MCF 10A (cell line): ENCODE data around the gene GLRA2. TPM values are rescaled to one million over a fixed set of nuclear protein-coding genes. Genes with fewer than 3 reads are reported as not detected.

Experiments
- BruUV-seq: library from RNA; stranded (reverse); fragments of 400-500 nt; replicated peaks from 2 replicates; lab custom pipeline; 2021; lab: Mats Ljungman, UMichigan
- CTCF ChIA-PET: fragments of 300-600 bp; sonication (Branson Sonifier 250); formaldehyde crosslinking; extraction: SDS; loops from one replicate; lab custom pipeline; 2021; ENCODE audit warnings: antibody characterized with exemption, inconsistent platforms; lab: Yijun Ruan, JAX
- POLR2A ChIA-PET: fragments of 300-600, 350-650 bp; sonication (Branson Sonifier 250); formaldehyde crosslinking; extraction: SDS; loops from one replicate; lab custom pipeline; 2020; ENCODE audit warnings: antibody characterized with exemption, inconsistent platforms; lab: Yijun Ruan, JAX
- DNase-seq: peaks from one replicate; pipeline ENCODE4 v3.0.0-alpha.2; 2018; ENCODE audit not compliant: unreplicated experiment
- H3K27ac Mint-ChIP-seq: one replicate; pipeline ENCODE4 v1.8.0; 2022; ENCODE audit warnings: mild to moderate bottlenecking, low read depth, mixed read lengths; ENCODE audit not compliant: unreplicated experiment
- H3K27me3 Mint-ChIP-seq: one replicate; pipeline ENCODE4 v1.8.0; 2022; ENCODE audit warnings: mixed read lengths; ENCODE audit not compliant: insufficient read depth, unreplicated experiment
- H3K36me3 Mint-ChIP-seq: one replicate; pipeline ENCODE4 v1.8.0; 2022; ENCODE audit warnings: mild to moderate bottlenecking, moderate library complexity, mixed read lengths; ENCODE audit not compliant: insufficient read depth, unreplicated experiment
- H3K4me1 Mint-ChIP-seq: one replicate; pipeline ENCODE4 v1.8.0; 2022; ENCODE audit warnings: mixed read lengths; ENCODE audit not compliant: insufficient read depth, unreplicated experiment
- H3K4me3 Mint-ChIP-seq: one replicate; pipeline ENCODE4 v1.8.0; 2022; ENCODE audit warnings: mild to moderate bottlenecking, moderate library complexity, mixed read lengths; ENCODE audit not compliant: unreplicated experiment
- H3K9me3 Mint-ChIP-seq: one replicate; pipeline ENCODE4 v1.8.0; 2022; ENCODE audit warnings: mixed read lengths; ENCODE audit not compliant: unreplicated experiment
- intact Hi-C: fragments of 100-400 bp; cut with micrococcal nuclease; formaldehyde crosslinking; loops from 2 replicates; pipeline ENCODE4 v1.14.1; 2022
- total RNA-seq: library from RNA; stranded (reverse); gene quantifications from 2 replicates; pipeline ENCODE4 v1.2.3, GENCODE V29; 2022
- TF ChIP-seq, protein P1 (sequence below): fragments of 200-600 bp; IDR thresholded peaks from one replicate; pipeline ENCODE4 v1.8.0; 2022; ENCODE audit warnings: antibody characterized with exemption, mild to moderate bottlenecking; ENCODE audit not compliant: unreplicated experiment

Gene GLRA2
- total RNA-seq, 1 experiment from 2014 or later: not detected

DNA sequence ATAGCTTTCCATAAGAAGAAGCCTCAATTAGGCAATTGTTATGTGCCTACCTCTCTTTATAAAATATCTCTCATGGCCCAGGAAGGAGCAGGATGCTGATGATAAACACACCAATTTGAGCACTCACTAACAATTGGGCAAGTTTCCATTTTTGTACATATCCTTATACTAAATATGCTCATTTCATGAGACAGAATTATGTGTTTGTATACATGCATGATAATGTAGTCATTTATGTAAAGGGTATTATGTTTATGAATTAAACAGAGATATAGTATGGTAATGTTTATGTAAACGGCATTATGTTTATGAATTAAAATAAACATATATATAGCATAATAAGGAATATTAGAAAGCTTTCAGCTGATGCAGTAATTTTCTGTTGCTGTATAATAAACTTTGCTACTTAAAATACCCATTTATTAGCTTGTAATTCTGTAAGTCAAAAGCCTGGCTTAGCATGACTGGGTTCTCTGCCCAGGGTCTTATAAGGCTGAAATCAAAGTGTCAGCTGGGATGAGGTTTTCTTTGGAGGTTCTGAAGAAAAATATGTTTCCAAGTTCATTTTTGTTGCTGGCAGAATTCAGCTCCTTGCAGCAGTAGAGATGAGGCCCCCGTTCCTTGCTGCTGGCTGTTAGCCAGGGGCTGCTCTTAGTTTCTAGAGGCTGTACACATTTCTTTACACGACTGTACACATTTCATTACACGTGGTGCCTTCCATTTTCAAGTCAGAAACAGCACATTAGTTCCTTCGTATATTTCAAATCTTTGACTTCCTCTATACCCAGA lies 89.0 kb downstream of the GLRA2 start:
- no peak overlapping the region for H3K27ac Mint-ChIP-seq
- no peaks in the 10 kb centered on the region for H3K9me3 Mint-ChIP-seq
- H3K4me1 Mint-ChIP-seq: no peaks in the 10 kb centered on the region
- intact Hi-C loops: no loop called here
- ChIA-PET CTCF (interaction anchor here (0.6 kb wide), 2 partner anchors 89 to 680 kb away, joined by 3 to 4 read pairs; no protein-coding TSS in a partner anchor), POLR2A (no interaction called here)
- no TSS peak for BruUV-seq
- no peaks in the 10 kb centered on the region for H3K36me3 Mint-ChIP-seq
- TF ChIP-seq, protein P1, sequence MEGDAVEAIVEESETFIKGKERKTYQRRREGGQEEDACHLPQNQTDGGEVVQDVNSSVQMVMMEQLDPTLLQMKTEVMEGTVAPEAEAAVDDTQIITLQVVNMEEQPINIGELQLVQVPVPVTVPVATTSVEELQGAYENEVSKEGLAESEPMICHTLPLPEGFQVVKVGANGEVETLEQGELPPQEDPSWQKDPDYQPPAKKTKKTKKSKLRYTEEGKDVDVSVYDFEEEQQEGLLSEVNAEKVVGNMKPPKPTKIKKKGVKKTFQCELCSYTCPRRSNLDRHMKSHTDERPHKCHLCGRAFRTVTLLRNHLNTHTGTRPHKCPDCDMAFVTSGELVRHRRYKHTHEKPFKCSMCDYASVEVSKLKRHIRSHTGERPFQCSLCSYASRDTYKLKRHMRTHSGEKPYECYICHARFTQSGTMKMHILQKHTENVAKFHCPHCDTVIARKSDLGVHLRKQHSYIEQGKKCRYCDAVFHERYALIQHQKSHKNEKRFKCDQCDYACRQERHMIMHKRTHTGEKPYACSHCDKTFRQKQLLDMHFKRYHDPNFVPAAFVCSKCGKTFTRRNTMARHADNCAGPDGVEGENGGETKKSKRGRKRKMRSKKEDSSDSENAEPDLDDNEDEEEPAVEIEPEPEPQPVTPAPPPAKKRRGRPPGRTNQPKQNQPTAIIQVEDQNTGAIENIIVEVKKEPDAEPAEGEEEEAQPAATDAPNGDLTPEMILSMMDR: no peak
- H3K27me3 Mint-ChIP-seq: peaks cover 45% of the 10 kb centered on the region
- no peak for DNase-seq
- H3K4me3 Mint-ChIP-seq: no peak overlapping the region

DNA sequence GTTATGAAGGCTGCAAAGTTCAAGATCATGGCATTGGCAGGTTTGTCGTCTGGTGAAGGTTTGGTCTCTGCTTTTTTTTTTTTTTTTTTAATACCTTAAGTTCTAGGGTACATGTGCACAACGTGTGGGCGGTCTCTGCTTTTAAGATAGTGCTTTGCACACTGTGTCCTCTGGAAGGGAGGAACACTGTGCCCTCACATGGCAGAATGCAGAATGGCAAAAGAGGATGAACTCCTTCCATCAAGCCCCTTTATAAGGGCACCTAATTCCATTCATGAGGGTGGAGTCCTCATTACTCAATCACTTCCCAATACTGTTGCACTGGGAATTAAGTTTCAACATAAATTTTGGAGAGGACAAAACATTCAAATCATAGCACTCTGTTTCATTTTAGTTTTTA lies 101.4 kb downstream of the GLRA2 start:
- CTCF ChIA-PET: no interaction called here
- H3K4me1 Mint-ChIP-seq: no peaks in the 10 kb centered on the region
- H3K4me3 Mint-ChIP-seq: no peak overlapping the region
- POLR2A ChIA-PET: interaction anchor here (0.6 kb wide), 1 partner anchor 848 kb away, joined by 4 read pairs; no protein-coding TSS in a partner anchor
- TF ChIP-seq, protein P1: no peak
- intact Hi-C loops: no loop called here
- BruUV-seq: no TSS peak
- no peak overlapping the region for H3K27ac Mint-ChIP-seq
- peaks cover 42% of the 10 kb centered on the region for H3K27me3 Mint-ChIP-seq
- DNase-seq: peak; percentile 5
- H3K36me3 Mint-ChIP-seq: no peaks in the 10 kb centered on the region
- H3K9me3 Mint-ChIP-seq: no peaks in the 10 kb centered on the region

DNA sequence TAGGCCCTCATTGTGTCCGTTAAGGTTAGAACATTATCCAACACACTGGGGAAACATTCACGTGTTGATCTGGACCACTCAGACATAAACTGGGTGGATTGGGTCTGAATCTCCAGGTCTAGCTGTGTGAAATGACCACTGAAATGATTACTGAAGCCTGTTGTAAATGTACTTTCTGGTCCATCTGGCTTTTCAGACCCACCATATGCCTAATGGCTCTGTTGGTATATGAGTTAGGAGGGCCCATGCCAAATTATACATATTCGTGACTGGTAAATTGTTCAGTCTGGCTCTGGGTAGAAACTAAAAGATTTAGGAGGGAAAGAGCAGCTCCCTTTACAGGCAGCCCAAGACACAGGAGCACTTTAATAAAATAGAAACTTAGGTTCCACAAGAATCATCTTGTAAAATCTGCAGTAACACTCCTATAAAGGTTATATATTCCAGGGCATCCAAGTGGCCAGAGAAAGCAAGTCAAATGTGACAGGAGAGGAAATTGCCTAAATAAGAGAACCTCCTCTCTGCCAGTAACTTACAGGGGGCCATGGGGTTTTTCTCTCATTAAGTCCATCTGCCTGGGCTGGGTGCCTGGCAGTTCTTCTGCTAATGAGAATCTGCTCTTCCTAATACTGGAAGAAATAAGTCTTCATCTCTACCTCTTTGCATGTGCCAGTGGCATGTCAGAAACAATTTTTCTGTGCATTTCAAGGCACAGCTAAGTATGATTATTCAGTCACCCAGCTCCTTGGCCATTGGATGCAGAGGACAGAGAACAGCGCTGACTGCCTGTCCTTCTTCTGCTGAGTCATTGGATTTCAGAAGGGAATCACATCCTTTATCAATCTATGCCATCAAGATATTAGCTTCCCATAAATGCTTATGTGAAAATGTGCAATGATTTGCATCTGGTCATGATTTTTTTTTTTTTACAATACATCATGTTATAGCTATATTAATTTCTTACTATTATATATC lies 112.6 kb downstream of the GLRA2 start:
- BruUV-seq: no TSS peak

More for the DNA sequence above, 112.6 kb downstream of the GLRA2 start:
- POLR2A ChIA-PET: no interaction called here
- TF ChIP-seq, protein P1: no peak
- peaks cover 48% of the 10 kb centered on the region for H3K27me3 Mint-ChIP-seq
- no peaks in the 10 kb centered on the region for H3K4me1 Mint-ChIP-seq
- intact Hi-C loops: no loop called here
- DNase-seq: no peak
- no peak overlapping the region for H3K27ac Mint-ChIP-seq
- no peaks in the 10 kb centered on the region for H3K36me3 Mint-ChIP-seq
- H3K9me3 Mint-ChIP-seq: no peaks in the 10 kb centered on the region
- CTCF ChIA-PET: no interaction called here
- no peak overlapping the region for H3K4me3 Mint-ChIP-seq
